GM12873 (cell line): ENCODE results near the gene SBK2.

Experiments
- CTCF ChIP-seq: IDR thresholded peaks from 2 replicates; pipeline ENCODE4 v1.5.1; 2012; ENCODE audit warnings: low read depth, mild to moderate bottlenecking, moderate library complexity, low read length, control low read depth; ENCODE audit not compliant: insufficient read depth; ENCODE audit errors: missing control alignments

The SBK2 gene

GRCh38 chr19:55579766-55580621, 43.1 kb upstream of the SBK2 start:
- TF ChIP-seq CTCF = no peak

- no peak for TF ChIP-seq CTCF
Measured at GRCh38 chr19:55578761-55579747, 42.1 kb upstream of the SBK2 start.

- TF ChIP-seq CTCF = no peak
Measured at GRCh38 chr19:55578031-55578760, 41.3 kb upstream of the SBK2 start.

- TF ChIP-seq CTCF = no peak
Measured at GRCh38 chr19:55576746-55577145, 39.8 kb upstream of the SBK2 start.

- no peak for TF ChIP-seq CTCF
Measured at GRCh38 chr19:55567708-55568328, 30.9 kb upstream of the SBK2 start.

- TF ChIP-seq CTCF = no peak
Measured at GRCh38 chr19:55566823-55567222, 29.9 kb upstream of the SBK2 start.
